ENCODE data around the gene ROBO1. TPM values are rescaled to one million over a fixed set of nuclear protein-coding genes. Genes with fewer than 3 reads are reported as not detected.
"Not testable (repeated sequence)": the region's sequence is repeated elsewhere in the genome, so short reads cannot be mapped to it uniquely, and the experiment has no call there.

The ROBO1 gene
- total RNA-seq, 4 donors from 2014 or later, result 8.6 to 26.3 (median 16.6) TPM

GRCh38 chr3:79326642-79327041 is 441.2 kb downstream of the ROBO1 start:
- H3K4me1 ChIP-seq, result no peaks in the 10 kb centered on the region
- TF ChIP-seq, protein P1, sequence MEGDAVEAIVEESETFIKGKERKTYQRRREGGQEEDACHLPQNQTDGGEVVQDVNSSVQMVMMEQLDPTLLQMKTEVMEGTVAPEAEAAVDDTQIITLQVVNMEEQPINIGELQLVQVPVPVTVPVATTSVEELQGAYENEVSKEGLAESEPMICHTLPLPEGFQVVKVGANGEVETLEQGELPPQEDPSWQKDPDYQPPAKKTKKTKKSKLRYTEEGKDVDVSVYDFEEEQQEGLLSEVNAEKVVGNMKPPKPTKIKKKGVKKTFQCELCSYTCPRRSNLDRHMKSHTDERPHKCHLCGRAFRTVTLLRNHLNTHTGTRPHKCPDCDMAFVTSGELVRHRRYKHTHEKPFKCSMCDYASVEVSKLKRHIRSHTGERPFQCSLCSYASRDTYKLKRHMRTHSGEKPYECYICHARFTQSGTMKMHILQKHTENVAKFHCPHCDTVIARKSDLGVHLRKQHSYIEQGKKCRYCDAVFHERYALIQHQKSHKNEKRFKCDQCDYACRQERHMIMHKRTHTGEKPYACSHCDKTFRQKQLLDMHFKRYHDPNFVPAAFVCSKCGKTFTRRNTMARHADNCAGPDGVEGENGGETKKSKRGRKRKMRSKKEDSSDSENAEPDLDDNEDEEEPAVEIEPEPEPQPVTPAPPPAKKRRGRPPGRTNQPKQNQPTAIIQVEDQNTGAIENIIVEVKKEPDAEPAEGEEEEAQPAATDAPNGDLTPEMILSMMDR (IDR thresholded peaks at IDR 0.05), result no peak
- no peak for TF ChIP-seq POLR2A (IDR thresholded peaks at IDR 0.05)
- no peaks in the 10 kb centered on the region for H3K9me3 ChIP-seq
- H3K27ac ChIP-seq, result no peak overlapping the region
- no peaks in the 10 kb centered on the region for H3K36me3 ChIP-seq
- no peaks in the 10 kb centered on the region for H3K27me3 ChIP-seq
- H3K4me3 ChIP-seq (replicated peaks in 1 of 3), result no peak overlapping the region
- WGBS, 2 donors, result 90 to 95% methylated on average over 3 of the region's 3 CpGs
- intact Hi-C loops (cut with DNase I), result no loop called here
- no peak for DNase-seq

GRCh38 chr3:79325833-79326383 is 441.9 kb downstream of the ROBO1 start:
- H3K4me3 ChIP-seq (replicated peaks in 1 of 3); DNase-seq; intact Hi-C loops (cut with DNase I); H3K27ac ChIP-seq; H3K9me3 ChIP-seq; H3K36me3 ChIP-seq; H3K4me1 ChIP-seq; H3K27me3 ChIP-seq: not testable (repeated sequence)
- WGBS, 2 donors, result 89 to 92% methylated on average over 15 of the region's 15 CpGs

- TF ChIP-seq POLR2A (IDR thresholded peaks at IDR 0.05), result no peak
- TF ChIP-seq, protein P1 (IDR thresholded peaks at IDR 0.05), result no peak
- intact Hi-C loops (cut with DNase I), result no loop called here
Measured at GRCh38 chr3:79317551-79318518, 450.0 kb downstream of the ROBO1 start.

DNA sequence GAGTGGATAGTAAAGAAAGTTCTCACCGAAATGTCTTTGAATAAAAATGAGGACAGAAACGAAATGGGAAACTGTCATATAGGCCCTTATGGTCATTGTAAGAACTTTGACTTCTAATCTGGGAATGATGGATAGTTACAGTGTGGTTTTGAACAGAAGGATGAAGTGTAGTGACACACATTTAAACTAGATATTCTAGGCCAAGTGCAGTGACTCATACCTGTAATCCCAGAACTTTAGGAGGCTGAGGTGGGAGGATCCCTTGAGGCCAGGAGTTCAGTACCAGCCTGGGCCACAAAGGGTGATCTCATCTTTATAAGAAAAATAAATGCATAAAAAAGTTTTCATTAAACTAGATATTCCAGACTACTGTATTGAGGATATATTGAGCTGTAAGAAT is 452.8 kb downstream of the ROBO1 start:
- no peaks in the 10 kb centered on the region for H3K4me1 ChIP-seq
- no peaks in the 10 kb centered on the region for H3K9me3 ChIP-seq
- DNase-seq, result no peak
- H3K27ac ChIP-seq, result no peak overlapping the region
- WGBS, 2 donors, result 47 to 48% methylated on average over 2 of the region's 2 CpGs
- H3K4me3 ChIP-seq (replicated peaks in 1 of 3), result no peak overlapping the region
- TF ChIP-seq, protein P1 (IDR thresholded peaks at IDR 0.05), result no peak
- TF ChIP-seq POLR2A (IDR thresholded peaks at IDR 0.05), result no peak
- no peaks in the 10 kb centered on the region for H3K36me3 ChIP-seq
- intact Hi-C loops (cut with DNase I), result no loop called here
- H3K27me3 ChIP-seq, result no peaks in the 10 kb centered on the region

More at GRCh38 chr3:79317551-79318518, 450.0 kb downstream of the ROBO1 start:
- no peak for DNase-seq
- Histone ChIP-seq H3K4me3 (replicated peaks in 1 of 3) (no peak overlapping the region), H3K27me3 (no peaks in the 10 kb centered on the region), H3K9me3 (no peaks in the 10 kb centered on the region), H3K27ac (no peak overlapping the region), H3K4me1 (no peaks in the 10 kb centered on the region), H3K36me3 (no peaks in the 10 kb centered on the region)
- WGBS, 2 donors, result 88 to 96% methylated on average over 7 of the region's 7 CpGs

- DNase-seq, result no peak
- 39 to 42% methylated on average over 1 of the region's 1 CpG for WGBS, 2 donors
- Histone ChIP-seq H3K4me1 (no peaks in the 10 kb centered on the region), H3K27ac (no peak overlapping the region), H3K4me3 (replicated peaks in 1 of 3) (no peak overlapping the region), H3K36me3 (no peaks in the 10 kb centered on the region), H3K27me3 (no peaks in the 10 kb centered on the region), H3K9me3 (no peaks in the 10 kb centered on the region)
- TF ChIP-seq, protein P1 (IDR thresholded peaks at IDR 0.05), result no peak
- TF ChIP-seq POLR2A (IDR thresholded peaks at IDR 0.05), result no peak
- intact Hi-C loops (cut with DNase I), result no loop called here
Measured at GRCh38 chr3:79314544-79314943, 453.3 kb downstream of the ROBO1 start.

Data from thyroid gland (tissue), 4 donors.